KOPT-K1 (cell line): Measurements from ENCODE around the gene LRCOL1.

Experiments used
- H3K27ac ChIP-seq: fragments of 200-600 bp; sonication (generic); 2 replicates; pipeline ENCODE4 v1.5.1; 2016; ENCODE audit warnings: antibody characterized with exemption, mild to moderate bottlenecking, low read depth, low read length; ENCODE audit not compliant: poor library complexity, severe bottlenecking
- H3K36me3 ChIP-seq: fragments of 200-600 bp; sonication (generic); 2 replicates; pipeline ENCODE4 v1.5.1; 2017; ENCODE audit warnings: antibody characterized with exemption, mild to moderate bottlenecking, low read length, moderate library complexity; ENCODE audit not compliant: insufficient read depth
- H3K9me3 ChIP-seq: fragments of 200-600 bp; sonication (generic); 2 replicates; pipeline ENCODE4 v1.5.1; 2017; ENCODE audit warnings: antibody characterized with exemption, low read length, mild to moderate bottlenecking; ENCODE audit not compliant: insufficient read depth, poor library complexity, severe bottlenecking

LRCOL1 gene

GRCh38 chr12:132610051-132610759 lies at the start of gene LRCOL1:
Gene LRCOL1, minus strand, starts transcription at chr12:132610582. Its CDS starts 4,331 bp downstream, at chr12:132606251.
- no peak within 1 kb of the TSS for H3K27ac ChIP-seq
- H3K36me3 ChIP-seq = no peaks in the 10 kb centered on the region
- peaks cover 14% of the 10 kb centered on the region for H3K9me3 ChIP-seq

GRCh38 chr12:132660052-132660451 lies 49.7 kb upstream of the LRCOL1 start:
- H3K36me3 ChIP-seq = peaks cover 100% of the 10 kb centered on the region
- no peaks in the 10 kb centered on the region for H3K9me3 ChIP-seq
- peak overlapping the region; percentile 25 for H3K27ac ChIP-seq

GRCh38 chr12:132659146-132659545 lies 48.8 kb upstream of the LRCOL1 start:
- H3K27ac ChIP-seq = no peak overlapping the region
- H3K9me3 ChIP-seq = no peaks in the 10 kb centered on the region
- peaks cover 100% of the 10 kb centered on the region for H3K36me3 ChIP-seq

- Histone ChIP-seq H3K9me3 (no peaks in the 10 kb centered on the region), H3K27ac (no peak overlapping the region), H3K36me3 (peaks cover 100% of the 10 kb centered on the region)
Observed at GRCh38 chr12:132658149-132658894, 47.9 kb upstream of the LRCOL1 start.

GRCh38 chr12:132657004-132657727 lies 46.8 kb upstream of the LRCOL1 start:
- Histone ChIP-seq H3K9me3 (no peaks in the 10 kb centered on the region), H3K27ac (no peak overlapping the region), H3K36me3 (peaks cover 100% of the 10 kb centered on the region)

GRCh38 chr12:132653567-132654290 lies 43.3 kb upstream of the LRCOL1 start:
- Histone ChIP-seq H3K27ac (no peak overlapping the region), H3K36me3 (peaks cover 100% of the 10 kb centered on the region), H3K9me3 (no peaks in the 10 kb centered on the region)

- H3K9me3 ChIP-seq = no peaks in the 10 kb centered on the region
- peaks cover 100% of the 10 kb centered on the region for H3K36me3 ChIP-seq
- no peak overlapping the region for H3K27ac ChIP-seq
Observed at GRCh38 chr12:132651444-132652100, 41.2 kb upstream of the LRCOL1 start.

GRCh38 chr12:132649226-132649945 lies 39.0 kb upstream of the LRCOL1 start:
- Histone ChIP-seq H3K27ac (no peak overlapping the region), H3K36me3 (peaks cover 98% of the 10 kb centered on the region), H3K9me3 (no peaks in the 10 kb centered on the region)

GRCh38 chr12:132648616-132649225 lies 38.3 kb upstream of the LRCOL1 start:
- no peaks in the 10 kb centered on the region for H3K9me3 ChIP-seq
- peaks cover 98% of the 10 kb centered on the region for H3K36me3 ChIP-seq
- H3K27ac ChIP-seq = no peak overlapping the region

GRCh38 chr12:132647858-132648257 lies 37.5 kb upstream of the LRCOL1 start:
- Histone ChIP-seq H3K36me3 (peaks cover 98% of the 10 kb centered on the region), H3K27ac (no peak overlapping the region), H3K9me3 (no peaks in the 10 kb centered on the region)

GRCh38 chr12:132646850-132647249 lies 36.5 kb upstream of the LRCOL1 start:
- peaks cover 98% of the 10 kb centered on the region for H3K36me3 ChIP-seq
- H3K9me3 ChIP-seq = no peaks in the 10 kb centered on the region
- H3K27ac ChIP-seq = no peak overlapping the region

GRCh38 chr12:132642846-132643835 lies 32.8 kb upstream of the LRCOL1 start:
- peaks cover 98% of the 10 kb centered on the region for H3K36me3 ChIP-seq
- H3K27ac ChIP-seq = no peak overlapping the region
- H3K9me3 ChIP-seq = no peaks in the 10 kb centered on the region
